HG02763 (cell line): ENCODE data around the gene RAD1.

Experiments
- ATAC-seq: cut with Tn5 transposase; IDR thresholded peaks from one replicate; pipeline ENCODE4 v1.9.1; 2021; ENCODE audit warnings: mild to moderate bottlenecking, moderate library complexity; ENCODE audit not compliant: unreplicated experiment

RAD1 gene

GRCh38 chr5:34867660-34868059, 47.6 kb downstream of the RAD1 start:
- ATAC-seq = no peak

DNA sequence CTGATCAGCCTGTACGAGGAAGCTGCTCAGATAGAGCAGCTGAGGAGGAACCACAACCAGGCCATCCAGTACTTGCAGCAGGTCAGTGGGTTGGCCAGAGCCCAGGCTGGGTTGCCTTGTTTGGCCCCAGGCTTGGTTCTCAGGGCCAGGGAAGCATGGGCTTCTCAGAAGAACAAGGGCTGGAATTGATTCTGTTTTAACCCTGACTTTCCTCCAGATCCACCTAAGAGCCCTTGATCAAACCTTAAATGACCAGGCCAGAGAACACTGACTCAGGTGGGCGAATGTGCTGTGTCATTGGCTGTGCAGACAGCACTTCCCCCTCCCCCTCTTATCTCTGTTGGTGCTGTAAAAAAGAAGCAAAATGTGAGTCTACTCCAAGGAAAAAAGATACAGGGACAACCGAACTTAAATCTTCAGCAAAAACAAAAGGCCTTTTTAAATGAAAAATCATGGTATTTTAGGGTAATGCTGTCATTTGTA, 48.3 kb downstream of the RAD1 start:
- no peak for ATAC-seq

GRCh38 chr5:34865091-34865490, 50.2 kb downstream of the RAD1 start:
- no peak for ATAC-seq

GRCh38 chr5:34863946-34864345, 51.4 kb downstream of the RAD1 start:
- no peak for ATAC-seq

- ATAC-seq = no peak
These were observed 56.1 kb downstream of the RAD1 start for GRCh38 chr5:34859253-34859652.

DNA sequence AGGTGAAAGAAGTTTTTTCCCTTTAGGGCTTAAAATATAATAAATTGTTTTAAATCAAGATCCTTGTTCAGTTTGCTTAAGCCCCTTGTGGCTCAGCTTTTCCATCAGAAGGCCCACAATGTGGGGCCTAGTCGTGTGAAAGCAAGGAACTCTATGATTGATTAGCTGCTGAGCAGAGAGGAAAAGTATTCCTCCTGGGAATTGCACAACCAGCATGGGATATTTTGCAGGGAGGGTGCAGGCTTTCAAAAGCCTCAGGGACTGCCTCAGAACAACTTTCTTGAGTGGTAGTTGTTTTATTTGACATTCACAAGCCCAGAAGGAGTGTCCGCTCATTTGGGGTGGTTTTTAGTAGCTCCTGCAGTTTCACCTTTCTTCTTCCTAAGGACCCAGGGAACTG, 56.5 kb downstream of the RAD1 start:
- no peak for ATAC-seq

DNA sequence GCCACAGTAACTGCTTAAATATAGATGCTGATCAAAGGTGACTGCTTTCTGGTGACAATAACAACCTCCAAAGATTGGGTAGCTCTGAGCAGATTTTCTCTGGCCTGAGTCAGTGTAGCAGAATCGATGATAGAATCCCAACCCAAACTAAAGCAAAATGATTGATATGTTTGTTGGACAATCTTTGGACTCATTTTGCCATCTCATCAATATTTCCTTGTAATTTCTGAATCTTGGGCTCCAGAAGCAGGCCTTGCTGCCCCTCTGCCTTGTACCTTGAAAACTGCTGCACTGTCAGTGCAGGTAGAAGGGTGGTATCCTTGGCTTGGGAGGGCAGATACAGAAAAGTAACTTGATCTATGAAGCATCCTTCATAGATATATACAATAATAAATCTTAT, 57.4 kb downstream of the RAD1 start:
- no peak for ATAC-seq

DNA sequence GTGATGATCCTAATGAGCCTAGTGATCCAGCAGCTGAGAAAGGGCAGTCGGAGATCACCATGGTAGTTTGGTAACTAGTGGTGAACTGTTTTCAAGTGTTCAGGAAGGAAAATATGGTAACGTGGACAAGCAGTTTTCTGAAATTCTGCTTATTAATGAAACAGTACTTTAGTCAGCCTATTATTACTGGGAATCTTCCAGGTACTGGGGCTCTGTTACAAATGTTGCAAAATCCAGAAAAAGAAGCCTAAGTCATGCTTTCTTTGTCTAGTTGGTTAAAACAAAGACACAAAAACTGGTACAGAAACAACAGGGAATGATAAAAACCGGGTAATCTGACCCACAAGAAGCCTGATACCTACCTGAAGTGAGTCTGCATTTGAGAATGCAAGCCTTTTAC, 58.1 kb downstream of the RAD1 start:
- ATAC-seq = no peak
